ENCODE data around the gene ATOH8.

ATOH8 gene

DNA sequence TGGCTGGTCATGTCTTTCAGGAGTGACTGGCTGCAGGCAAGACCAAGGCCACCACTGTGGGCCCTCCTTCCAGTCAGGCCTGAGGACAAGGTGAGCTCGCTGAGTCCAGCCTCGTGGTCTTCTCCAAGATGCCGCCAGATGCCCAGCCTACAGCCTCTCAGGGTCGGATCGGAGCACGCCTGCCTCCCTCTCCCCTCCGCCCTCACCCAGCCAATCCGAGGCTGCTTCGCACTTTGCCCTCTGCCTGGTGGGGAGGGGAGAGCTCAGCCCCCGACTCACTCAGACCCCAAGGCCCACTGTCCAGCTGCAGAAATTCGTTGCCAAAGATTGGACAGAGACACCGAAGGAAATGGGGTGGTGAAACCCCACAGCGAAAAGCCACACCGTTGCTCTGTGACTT lies 33.1 kb downstream of the ATOH8 start:
- no peak for DNase-seq (ENCODE audit: low read depth)

DNA sequence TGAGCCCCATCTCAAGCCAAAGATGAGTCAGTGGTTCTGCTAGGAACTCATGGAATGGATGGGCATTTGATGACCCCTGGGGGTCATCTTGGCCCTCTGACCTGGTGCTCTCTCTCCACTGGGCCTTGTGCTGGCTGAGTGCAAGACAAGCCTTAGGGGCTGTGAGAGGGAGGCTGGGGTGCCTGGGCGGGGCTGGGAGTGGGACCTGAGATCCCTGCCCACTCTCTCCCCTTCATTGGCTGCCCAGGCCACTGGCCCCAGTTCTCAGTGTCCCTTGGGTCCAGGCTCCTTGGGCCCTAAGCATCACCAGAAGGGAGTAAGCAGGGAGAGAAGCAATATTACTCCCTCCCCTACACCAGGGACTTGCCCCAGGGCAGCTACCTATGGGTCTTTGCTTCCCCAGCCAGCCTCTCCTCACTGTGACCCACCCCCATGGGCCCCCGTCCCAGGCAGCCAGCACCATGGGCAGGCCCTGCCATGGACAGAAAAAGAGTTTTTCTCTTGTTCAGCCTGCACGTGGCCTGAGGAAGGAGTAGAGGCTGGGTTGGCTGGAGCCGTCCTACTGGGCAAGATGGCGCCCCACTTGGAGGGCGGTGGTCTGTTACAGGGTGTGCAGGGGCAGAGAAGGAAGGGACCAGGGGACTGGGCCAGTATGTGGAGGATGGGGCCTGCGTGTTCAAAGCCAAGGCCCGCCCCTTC lies 33.6 kb downstream of the ATOH8 start:
- DNase-seq (ENCODE audit: low read depth), result no peak

DNA sequence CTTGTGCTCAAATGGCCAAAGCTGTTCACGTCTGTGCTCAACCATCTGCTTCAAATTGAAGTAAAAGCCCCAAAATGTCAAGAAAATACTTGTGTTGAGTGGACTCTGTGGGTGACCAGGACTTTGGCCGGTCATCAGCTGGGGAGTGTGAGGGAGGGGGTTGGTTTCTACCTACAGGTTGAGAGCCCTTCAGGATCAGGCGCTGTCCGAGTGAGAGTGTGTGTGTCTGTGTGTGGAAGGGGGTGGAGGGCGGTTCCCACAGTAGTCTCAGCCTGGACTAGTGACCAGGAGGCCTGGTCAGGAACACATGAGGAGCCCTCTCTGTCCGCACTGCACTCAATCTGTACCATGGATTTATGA lies 34.2 kb downstream of the ATOH8 start:
- no peak for DNase-seq (ENCODE audit: low read depth)

DNA sequence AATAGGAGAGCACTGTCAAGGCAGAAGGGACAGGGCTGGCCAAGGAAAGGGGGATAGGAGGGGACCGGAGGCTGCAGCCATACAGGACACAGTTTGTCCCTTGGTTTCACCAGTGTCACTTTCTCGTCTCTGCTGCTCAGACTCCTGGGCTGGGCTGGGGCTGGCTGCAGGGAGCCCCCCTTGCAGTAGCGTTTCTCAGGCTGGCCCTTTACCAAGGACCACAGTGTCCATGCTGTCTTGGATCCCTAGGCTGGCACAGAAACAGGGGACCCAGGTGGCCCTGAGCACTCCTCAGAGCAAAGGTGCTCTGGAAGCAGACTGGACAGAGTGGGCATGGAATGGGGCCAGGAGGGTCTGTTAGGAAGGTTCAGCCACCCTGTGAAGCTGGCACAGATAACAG lies 34.8 kb downstream of the ATOH8 start:
- no peak for DNase-seq (ENCODE audit: low read depth)

DNA sequence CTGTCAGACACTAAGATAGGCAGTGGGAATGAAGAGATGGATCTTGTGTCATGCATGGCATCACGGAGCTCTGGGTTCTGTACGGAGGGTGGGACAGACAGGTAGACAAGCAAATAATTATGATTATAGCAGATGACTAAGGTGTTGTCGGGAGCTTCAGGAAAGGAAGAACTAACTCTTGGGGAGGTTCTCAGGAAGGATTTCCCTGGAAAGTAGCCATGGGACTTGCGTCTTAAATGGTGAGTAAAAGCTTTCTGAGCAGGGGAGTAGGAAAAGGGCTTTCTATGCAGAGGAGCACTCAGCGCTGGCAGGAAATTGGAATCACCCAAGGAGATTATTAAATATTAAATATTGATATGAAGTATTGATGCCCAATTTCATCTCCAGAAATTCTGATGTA lies 35.5 kb downstream of the ATOH8 start:
- DNase-seq (ENCODE audit: low read depth), result no peak

DNA sequence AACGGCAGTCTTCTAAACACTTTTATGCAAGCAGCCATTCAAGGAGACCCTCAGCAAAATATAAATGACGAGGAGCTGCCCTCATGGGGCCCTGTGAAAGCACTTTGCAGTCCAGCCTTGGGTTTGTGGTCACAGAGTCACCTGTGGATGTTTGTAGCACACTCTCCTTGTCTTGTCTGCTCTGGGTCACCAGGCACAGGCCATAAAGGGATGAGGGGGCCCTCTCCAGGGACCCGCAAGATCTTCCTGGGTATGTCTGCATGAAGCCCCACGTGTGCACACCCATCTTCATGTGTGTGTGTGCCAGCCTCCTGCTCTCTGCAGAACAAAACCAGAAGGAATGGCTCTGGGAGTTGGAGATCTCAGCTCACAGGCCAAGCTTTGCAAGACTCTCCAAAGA lies 36.2 kb downstream of the ATOH8 start:
- DNase-seq (ENCODE audit: low read depth), result no peak

DNA sequence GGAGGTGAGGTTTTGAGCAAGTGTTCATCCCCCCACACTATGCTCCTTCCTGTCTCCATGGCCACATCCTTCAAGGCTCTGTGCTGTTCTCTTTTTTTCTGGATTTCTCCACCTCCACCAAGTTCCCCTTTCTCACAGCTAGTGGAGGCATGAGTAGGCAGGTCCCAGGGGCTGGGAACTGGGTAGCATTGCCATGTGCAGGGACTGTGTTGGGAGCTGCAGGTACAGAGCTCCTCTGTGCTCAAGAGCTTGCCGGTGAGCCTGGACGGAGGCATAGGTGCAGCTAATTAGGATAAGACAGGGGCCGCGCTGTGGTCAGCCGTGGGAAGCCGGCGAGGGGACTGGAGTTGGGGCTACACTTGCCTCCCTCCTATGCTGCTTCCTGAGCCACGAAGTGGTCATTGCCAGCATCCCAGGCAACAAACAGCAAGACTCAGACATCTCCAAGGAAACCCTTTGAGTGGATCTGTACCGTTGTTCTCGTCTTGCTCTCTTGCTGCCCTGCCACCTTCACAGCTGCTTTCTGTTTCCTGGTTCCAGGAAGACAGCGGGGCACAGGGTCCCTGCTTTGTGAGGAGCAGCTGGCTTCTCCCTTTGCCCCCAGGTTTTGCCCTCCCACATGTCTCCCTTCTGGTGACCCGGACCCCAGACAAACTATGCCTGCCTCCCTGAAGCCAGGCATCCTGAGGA lies 36.9 kb downstream of the ATOH8 start:
- no peak for DNase-seq (ENCODE audit: low read depth)

DNA sequence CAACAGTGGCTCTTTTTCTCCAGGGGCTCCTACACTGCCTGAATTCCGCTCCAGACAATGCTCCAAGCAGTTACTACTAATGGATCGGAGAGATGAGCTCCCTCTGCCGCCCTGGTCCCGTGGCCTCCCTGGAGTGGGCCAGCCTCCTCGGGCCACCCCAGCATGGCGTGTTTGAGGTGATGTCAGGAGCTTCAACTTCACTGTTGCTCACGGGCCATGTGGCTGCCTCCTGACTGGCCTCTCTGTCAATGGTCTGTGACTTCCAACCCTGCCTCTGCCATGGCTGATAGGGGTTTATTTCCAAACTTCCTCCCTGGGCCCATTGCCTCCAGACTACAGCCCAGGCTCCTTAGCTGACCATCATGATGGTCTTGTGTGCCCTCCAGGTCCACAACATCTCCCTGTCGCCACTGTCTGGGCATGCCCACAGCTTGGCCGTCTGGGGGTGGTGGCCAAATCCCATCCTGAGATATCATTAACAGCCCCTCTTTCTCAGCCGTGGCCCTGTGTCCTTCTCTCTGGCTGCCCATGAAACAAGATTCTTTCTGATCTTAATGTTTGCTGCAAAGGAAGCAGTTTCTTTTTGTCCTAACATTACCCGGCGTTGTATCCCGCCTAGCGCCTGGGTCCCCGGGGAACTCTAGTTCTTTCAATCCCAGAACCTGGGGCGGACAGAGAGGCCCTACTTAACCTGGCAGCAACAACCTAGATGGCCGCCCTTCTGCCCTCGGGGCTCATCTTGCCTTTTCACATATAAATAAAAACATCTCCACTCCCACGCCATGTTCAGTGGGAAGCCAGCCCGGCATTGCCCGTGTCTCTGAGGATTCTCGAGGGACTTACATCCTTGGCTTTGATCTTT lies 38.1 kb downstream of the ATOH8 start:
- DNase-seq (ENCODE audit: low read depth), result no peak

DNA sequence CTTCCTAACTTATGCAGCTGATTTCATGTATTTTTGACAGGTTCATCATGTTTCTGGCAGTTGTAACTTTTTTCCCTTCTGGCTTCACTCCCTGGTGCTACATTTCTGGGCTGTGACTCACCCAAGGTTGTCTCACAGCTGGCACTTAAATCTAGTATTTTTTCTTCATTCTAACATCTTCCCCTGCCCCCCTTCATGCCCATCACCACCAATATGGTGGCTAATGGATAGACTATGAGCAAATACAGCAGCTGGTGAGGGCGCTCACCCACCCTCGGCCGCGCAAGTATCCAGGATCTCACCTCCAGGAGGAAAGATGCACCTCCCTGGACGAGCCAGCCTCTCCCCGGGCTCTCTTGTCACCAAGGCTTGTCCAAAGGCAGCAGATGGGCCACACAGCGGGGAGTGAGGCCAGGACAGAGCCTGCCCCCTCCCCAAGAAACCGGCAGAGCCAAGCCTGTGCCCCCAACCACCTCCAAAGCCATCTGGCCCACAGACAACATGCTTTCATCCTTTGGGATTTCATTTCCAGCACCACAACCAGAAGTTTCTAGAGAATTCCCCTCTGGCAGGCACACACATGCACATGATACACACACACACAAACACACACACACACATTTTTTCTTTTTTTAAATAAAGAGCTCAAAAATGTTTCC lies 39.1 kb downstream of the ATOH8 start:
- DNase-seq (ENCODE audit: low read depth), result no peak

DNA sequence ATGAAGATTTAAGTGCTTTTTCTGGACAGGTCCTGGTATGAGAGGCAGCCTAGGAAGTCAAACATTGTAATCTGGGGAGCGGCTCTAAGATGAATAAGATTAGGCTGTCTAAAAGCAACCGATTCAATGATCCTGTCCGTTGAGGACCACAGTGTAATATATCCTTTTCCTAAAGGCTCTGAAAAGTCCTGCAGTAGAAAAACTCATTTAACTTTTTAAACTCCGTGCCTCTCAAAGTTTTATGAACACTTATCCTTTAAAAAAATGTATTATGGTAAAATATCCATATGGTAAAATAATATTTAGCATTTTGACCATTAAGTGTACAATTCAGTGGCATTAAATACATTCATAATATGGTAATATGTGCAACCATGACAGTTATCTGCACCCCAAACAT lies 39.8 kb downstream of the ATOH8 start:
- DNase-seq (ENCODE audit: low read depth), result no peak

DNA sequence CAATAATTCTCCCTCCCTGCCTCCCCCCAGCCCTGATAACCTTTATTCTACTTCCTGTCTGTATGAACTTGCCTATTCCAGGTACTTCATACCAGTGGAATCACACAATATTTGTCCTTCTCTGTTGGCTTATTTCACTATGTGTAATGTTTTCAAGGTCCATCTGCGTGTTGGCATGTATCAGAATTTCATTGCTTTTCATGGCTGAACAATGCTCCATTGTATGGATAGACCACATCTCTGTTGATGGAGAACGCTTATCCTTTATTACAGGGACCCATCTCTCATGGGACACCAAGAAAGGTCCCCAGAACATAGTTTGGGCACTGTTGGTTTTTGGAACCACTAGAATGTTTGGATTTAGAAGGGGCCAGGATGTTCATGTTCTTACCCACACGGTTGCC lies 40.2 kb downstream of the ATOH8 start:
- DNase-seq (ENCODE audit: low read depth), result no peak

DNA sequence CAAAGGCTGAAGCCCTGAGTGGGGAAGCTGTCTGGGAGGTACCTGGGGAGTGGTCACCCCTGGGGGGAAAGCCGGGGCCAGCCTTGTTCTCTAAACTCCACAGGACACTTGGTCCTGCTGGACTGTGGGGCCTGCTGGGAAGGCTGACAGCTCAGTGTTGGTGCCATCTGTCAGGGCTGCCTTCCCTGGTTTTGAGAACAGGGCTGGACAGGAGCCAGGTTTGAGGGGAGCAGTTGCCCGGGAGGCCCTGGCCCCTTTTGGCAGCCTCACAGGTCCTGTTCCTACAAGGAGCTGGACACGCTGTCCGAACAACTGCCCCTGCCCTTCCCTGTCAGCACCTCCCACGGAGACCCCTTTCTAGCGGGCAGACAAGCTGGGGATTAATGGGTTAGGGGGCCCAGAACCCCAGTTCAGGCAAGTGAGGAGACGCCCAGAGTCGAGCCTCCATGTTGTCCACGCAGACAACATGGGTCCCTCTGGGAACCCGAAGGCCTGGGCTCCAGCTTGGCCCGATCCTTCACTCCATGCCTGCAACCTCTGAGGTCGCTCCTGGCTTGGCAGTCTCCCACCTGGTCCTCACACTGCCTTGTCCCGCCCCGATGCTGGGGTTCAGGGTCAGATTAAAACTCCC lies 40.8 kb downstream of the ATOH8 start:
- DNase-seq (ENCODE audit: low read depth), result no peak

DNA sequence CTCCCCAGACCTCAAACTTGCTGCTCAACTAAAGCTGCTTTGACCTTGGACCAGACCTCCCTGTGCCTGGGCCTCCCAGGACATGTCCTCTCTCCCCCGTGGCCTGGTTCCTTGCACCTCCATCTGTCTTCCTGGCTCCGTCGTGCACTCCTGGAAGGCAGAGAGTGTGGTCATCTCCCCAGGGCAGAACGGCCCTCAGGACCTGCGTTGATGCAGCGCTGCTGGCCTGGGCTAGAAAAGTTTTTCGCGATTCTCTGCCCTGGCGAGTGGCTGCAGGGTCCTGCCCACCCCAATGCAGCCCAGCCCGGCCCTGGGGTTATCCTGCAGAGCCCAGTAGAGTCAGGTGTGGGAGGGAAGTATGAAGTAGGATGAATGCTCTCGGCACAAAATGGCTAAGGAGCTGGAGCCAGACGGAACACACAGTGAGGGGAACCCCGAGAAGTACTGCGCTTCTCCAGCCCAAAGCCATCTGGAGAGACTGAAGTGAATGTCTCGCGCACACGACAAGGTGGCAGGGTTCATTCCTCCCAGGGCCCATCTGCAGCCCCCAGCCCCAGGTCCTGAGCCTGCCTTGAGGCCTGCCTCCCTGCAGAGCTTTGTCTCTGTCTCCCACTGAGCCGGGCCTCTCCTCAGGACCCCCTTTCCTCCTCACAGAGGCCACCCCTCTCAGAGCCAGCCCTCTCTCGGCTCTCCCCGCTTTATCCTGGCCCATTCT lies 41.7 kb downstream of the ATOH8 start:
- DNase-seq (ENCODE audit: low read depth), result no peak

DNA sequence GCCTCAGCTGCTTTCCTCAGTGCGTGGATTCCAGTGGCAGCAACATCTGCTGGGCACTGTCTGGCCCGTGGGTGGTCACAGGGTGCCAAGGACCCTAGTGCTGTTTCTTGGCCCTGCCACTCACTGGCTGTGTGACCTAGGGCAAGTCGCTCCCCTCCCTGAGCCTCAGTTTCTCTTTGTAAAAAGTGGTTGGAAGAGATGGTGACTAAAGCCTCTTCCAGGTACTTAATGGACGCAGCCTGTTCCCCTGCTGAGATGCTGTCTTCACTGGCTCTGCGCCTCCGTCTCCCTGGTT lies 42.2 kb downstream of the ATOH8 start:
- DNase-seq (ENCODE audit: low read depth), result no peak

DNA sequence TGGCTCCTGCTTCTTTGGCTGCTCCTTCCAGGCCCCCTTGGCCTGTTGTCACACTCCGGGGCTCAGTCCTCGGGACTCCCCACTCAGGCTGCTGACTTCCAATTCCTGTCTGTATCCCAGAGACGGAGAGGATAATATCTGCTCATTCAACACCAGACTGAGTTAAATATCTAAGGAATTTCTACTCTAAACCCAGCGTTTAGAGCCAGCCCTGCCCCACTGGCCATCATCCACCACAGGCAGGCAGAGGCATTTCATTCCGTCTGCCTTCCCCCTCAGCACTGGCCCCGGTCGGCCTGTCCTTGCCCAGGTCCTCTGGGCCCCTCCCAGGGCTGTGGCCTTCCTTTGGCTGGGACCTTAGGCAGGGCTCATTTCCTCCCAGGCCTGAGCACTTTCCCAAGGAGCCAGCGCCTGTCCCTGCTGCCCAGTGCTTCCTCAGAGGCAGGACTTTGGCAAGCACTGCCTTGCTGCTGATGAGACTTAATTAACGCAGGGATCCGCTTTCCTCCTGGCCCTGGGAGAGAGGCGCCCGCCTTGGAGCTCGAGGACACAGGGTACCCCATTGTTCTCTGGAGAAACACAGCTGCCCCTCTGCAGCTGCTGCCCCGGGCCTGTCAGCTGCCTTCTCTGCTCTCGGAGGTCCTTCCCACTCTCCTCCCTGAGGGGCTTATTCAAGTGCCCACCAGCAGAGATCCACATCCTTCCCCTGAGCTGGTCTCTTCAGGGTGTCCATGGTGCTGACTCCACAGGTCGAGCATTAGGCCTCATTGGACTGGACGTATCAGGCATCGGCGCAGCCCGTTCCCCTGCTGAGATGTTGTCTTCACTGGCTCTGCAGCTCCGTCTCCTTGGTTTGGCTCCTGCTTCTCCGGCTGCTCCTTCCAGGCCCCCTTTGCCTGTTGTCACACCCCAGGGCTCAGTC lies 42.8 kb downstream of the ATOH8 start:
- no peak for DNase-seq (ENCODE audit: low read depth)

DNA sequence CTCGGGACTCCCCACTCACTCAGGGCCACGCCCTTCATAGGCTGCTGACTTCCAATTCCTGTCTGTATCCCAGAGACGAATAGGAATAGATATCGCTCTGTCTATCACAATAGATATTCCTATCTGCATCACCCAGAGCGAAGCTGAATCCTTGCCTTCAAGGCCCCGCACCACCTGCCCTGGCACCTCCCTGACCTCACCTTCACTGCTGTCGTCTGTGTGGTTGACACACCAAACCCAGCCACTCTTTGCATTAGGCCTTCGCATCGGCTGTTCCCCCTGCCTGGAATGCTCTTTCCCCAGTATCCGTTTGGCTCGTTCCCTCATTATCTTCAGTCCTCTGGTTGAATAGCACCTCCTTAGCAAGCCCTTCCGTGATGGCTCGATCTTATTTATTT lies 43.5 kb downstream of the ATOH8 start:
- DNase-seq (ENCODE audit: low read depth), result no peak

DNA sequence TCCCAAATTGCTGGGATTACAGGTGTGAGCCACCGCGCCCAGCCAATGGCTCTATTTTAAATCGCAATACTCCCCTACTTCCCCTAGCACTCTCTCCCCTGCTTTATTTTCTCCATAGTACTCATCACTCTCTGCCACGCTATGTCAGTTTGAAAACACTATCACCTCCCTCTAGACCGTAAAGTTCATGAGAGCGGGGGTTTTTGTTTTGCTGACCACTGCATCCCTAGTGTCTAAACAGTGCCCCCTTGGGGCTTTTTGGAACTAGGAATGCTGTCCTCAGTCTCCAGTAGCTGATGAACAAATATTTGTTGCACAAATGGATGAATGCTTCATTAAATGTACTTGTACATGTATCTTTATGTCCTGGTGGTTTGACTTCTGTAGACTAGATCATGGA lies 44.1 kb downstream of the ATOH8 start:
- no peak for DNase-seq (ENCODE audit: low read depth)

DNA sequence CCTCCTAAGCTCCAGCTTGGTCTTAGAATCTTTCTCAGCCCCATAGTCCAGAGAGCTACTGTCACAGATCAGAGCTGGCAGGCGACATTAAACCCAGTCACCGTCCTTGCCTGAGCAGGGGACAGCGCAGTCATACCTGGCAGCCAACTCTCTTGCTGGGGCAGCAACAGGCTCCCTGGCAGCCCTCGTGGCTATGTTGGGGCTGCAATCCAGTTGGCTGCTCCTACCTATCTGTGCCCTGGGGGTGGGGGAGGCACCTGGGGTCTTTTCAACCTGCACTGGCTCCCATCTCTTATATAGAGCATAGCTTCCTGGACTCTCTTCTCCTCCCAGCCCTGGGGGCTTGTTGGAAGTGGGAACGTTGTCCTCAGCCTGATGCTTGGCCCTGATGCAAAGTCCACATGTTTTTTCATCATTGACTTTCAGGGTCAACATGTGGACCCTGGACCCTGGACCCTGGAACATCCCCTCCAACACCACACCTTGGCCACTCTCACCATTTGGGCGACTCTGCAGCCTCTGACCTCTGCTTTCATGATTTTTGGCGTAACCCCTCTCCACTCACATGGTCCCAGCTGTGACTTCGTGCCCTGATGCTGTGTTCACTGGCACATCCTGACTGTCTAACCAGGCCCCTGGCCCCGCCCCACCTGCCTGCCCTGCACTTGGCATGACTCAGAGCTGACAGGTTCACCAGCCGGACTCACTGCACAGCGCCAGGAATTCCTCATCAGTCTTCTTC lies 45.6 kb downstream of the ATOH8 start:
- no peak for DNase-seq (ENCODE audit: low read depth)

DNA sequence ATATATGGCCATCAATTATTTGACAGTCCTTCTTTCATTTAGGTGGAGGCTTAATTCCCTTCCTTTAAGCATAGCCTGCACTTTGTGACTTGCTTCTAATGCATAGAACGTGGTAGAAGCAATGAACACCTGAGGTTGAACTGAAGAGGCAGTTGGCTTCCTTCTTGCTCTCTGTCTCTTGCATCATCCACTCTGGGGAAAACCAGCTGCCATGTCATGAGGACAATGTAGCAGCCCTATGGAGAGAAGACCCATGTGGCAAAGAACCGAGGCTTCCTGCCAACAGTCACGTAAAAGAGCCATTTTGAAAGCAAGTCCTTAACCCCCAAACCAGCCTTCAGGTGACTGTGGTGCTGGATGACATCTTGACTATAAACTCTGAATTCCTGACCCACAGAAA lies 46.8 kb downstream of the ATOH8 start:
- DNase-seq (ENCODE audit: low read depth), result no peak

DNA sequence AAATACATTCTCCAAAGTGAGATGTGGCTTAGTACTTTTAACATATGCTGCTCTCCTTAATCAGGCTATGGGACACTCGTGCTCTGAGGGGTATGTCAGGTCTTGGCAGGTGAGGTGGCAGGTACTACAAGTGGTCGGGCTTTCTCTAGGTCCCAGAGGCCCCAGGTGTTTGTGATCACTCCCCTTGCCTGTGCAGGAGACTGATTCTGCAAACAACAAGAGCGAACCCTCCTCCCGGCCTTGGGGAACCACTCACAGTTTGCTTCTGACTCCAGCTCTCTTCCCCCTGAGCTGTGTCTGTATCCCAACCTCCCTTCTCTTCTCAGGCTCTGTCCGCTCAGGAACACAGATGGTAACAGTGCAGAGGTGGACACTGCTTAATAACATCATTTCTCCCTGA lies 48.1 kb downstream of the ATOH8 start:
- DNase-seq (ENCODE audit: low read depth), result no peak
